ENCODE results near the gene TP53BP2. TPM values are rescaled to one million over a fixed set of nuclear protein-coding genes. Genes with fewer than 3 reads are reported as not detected.
A peak's percentile ranks its signal among the peaks of the same experiment; 100 is the strongest.

Gene TP53BP2
- total RNA-seq, 1 donor from 2014 or later = 31.9 TPM

DNA sequence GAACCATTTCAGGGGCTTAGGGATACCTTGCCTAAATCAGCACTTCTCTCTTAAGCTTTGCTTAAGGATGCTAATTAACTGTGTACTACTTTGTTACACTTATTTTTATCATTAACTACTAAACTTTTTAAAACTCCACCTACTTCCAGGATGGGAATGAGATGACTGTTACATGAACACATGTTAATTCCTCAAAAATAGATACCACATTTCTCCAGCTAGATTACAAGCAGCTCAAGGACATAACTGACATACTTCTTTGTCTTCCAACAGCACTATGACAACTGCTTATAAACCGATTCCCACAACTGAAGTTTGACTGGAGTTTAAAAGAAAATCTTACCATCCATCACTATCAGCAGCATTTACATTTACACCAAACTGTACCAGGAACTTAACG, 53.7 kb downstream of the TP53BP2 start:
- Histone ChIP-seq H3K27ac (no peak overlapping the region), H3K9me3 (no peaks in the 10 kb centered on the region), H3K4me1 (peaks cover 6% of the 10 kb centered on the region), H3K36me3 (peaks cover 0 to 42% of the 10 kb centered on the region in 2 donors), H3K27me3 (no peaks in the 10 kb centered on the region), H3K4me3 (no peak overlapping the region)
- no peak for DNase-seq (ENCODE audit: extremely low spot score in 2 of 2)
- intact Hi-C loops (cut with DNase I) = no loop called here
- no peak for TF ChIP-seq POLR2A (IDR thresholded peaks at IDR 0.05)

DNA sequence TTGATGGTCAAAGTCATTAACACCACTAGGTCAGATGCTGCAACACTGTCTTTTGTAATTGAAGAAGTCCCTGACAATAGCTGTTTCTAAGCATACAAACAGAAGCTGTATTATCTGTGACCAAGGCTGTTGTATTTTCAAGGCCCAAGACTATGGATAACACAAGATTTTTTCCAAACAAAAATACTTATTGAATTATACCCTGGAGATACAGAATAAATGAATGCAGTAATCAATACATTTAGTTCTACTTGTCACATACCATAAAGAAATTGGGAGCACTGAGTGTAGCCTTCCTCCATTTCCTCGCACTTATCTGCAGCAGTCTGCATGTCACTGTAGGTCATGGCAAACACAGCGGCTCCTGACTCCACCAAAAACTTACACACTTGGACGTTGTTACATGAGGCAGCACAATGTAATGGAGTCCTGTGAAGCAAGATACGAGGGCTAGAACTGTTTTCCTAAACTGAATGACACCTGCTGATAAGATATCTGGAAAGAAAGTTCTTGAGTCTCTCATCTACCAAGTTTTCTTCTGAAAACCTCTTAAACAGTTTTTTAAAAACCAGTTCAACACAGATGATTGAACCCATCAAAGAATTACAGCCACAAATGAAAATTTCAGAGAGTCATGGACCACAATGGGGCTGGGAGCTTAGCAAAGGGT, 56.9 kb downstream of the TP53BP2 start:
- DNase-seq (ENCODE audit: extremely low spot score in 2 of 2) = no peak
- Histone ChIP-seq H3K27me3 (no peaks in the 10 kb centered on the region), H3K36me3 (peaks cover 0 to 40% of the 10 kb centered on the region in 2 donors), H3K4me3 (no peak overlapping the region), H3K9me3 (no peaks in the 10 kb centered on the region), H3K27ac (no peak overlapping the region), H3K4me1 (peaks cover 8% of the 10 kb centered on the region)
- TF ChIP-seq, protein P1, sequence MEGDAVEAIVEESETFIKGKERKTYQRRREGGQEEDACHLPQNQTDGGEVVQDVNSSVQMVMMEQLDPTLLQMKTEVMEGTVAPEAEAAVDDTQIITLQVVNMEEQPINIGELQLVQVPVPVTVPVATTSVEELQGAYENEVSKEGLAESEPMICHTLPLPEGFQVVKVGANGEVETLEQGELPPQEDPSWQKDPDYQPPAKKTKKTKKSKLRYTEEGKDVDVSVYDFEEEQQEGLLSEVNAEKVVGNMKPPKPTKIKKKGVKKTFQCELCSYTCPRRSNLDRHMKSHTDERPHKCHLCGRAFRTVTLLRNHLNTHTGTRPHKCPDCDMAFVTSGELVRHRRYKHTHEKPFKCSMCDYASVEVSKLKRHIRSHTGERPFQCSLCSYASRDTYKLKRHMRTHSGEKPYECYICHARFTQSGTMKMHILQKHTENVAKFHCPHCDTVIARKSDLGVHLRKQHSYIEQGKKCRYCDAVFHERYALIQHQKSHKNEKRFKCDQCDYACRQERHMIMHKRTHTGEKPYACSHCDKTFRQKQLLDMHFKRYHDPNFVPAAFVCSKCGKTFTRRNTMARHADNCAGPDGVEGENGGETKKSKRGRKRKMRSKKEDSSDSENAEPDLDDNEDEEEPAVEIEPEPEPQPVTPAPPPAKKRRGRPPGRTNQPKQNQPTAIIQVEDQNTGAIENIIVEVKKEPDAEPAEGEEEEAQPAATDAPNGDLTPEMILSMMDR (IDR thresholded peaks at IDR 0.05) = no peak
- no peak for TF ChIP-seq POLR2AphosphoS5 (IDR thresholded peaks at IDR 0.05; ENCODE audit: insufficient read depth in 1 of 2, low read depth in 1 of 2)
- no peak for TF ChIP-seq POLR2A (IDR thresholded peaks at IDR 0.05)
- intact Hi-C loops (cut with DNase I) = no loop called here

- H3K36me3 ChIP-seq = peaks cover 0 to 39% of the 10 kb centered on the region in 2 donors
- no peak overlapping the region for H3K4me3 ChIP-seq
- no peaks in the 10 kb centered on the region for H3K27me3 ChIP-seq
- TF ChIP-seq POLR2AphosphoS5 (IDR thresholded peaks at IDR 0.05; ENCODE audit: insufficient read depth in 1 of 2, low read depth in 1 of 2) (no peak), POLR2A (IDR thresholded peaks at IDR 0.05) (no peak)
- TF ChIP-seq, protein P1 (IDR thresholded peaks at IDR 0.05) = no peak
- peak overlapping the region; percentile 10 for H3K27ac ChIP-seq
- no peak for DNase-seq (ENCODE audit: extremely low spot score in 2 of 2)
- H3K9me3 ChIP-seq = no peaks in the 10 kb centered on the region
- peaks cover 4% of the 10 kb centered on the region for H3K4me1 ChIP-seq
- intact Hi-C loops (cut with DNase I) = no loop called here
Measured at GRCh38 chr1:223785808-223786207, 59.9 kb downstream of the TP53BP2 start.

DNA sequence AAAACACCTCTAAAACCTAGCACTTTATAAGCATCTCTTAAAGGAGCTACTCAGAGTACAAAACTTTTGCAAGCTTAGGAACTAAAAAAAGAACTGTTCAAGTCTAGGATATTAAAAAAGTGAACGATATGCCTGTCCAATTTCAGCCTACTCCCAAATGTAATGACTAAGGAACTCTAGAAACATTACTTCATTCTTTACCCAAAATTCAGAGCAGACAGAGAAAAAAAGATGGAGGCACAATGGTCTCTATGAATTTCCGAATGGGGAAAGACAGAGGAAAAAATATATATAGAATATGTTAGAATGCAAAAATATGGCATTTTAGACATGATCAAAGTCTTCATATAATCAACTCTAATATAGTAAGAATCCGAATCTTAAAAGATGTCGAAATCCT, 61.2 kb downstream of the TP53BP2 start:
- H3K4me3 ChIP-seq = no peak overlapping the region
- DNase-seq (ENCODE audit: extremely low spot score in 2 of 2) = no peak
- H3K27ac ChIP-seq = no peak overlapping the region
- peaks cover 0 to 50% of the 10 kb centered on the region in 2 donors for H3K36me3 ChIP-seq
- peaks cover 4% of the 10 kb centered on the region for H3K4me1 ChIP-seq
- no peaks in the 10 kb centered on the region for H3K27me3 ChIP-seq
- TF ChIP-seq POLR2AphosphoS5 (IDR thresholded peaks at IDR 0.05; ENCODE audit: insufficient read depth in 1 of 2, low read depth in 1 of 2) = no peak
- TF ChIP-seq, protein P1 (IDR thresholded peaks at IDR 0.05) = no peak
- no peak for TF ChIP-seq POLR2A (IDR thresholded peaks at IDR 0.05)
- H3K9me3 ChIP-seq = no peaks in the 10 kb centered on the region
- intact Hi-C loops (cut with DNase I) = no loop called here

DNA sequence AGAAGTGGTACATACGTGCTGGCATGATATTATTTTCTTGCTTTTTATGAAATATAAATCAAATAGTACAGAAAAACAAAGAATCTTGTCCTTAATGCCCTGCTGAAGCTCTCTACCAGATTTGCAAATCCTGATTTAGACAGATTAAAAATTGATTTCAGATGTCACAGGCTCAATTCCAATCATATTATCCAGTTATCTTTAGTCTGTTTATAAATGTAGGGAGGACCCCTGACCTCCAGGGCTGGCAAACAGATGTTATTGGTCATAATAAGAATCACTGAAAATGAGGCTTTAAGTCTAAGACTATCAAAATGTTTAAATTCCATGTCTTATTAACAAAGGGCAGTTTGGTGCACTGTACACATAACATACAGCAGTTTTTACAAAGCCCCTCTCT, 62.1 kb downstream of the TP53BP2 start:
- peak in 1 of 2 donors; percentile 27 for DNase-seq (ENCODE audit: extremely low spot score in 2 of 2)
- Histone ChIP-seq H3K4me3 (no peak overlapping the region), H3K4me1 (peaks cover 4% of the 10 kb centered on the region), H3K9me3 (no peaks in the 10 kb centered on the region), H3K27ac (no peak overlapping the region), H3K36me3 (peaks cover 0 to 53% of the 10 kb centered on the region in 2 donors), H3K27me3 (no peaks in the 10 kb centered on the region)
- TF ChIP-seq POLR2AphosphoS5 (IDR thresholded peaks at IDR 0.05; ENCODE audit: insufficient read depth in 1 of 2, low read depth in 1 of 2) = no peak
- no peak for TF ChIP-seq POLR2A (IDR thresholded peaks at IDR 0.05)
- TF ChIP-seq, protein P1 (IDR thresholded peaks at IDR 0.05) = no peak
- intact Hi-C loops (cut with DNase I) = no loop called here
